ENCODE data around the gene GGTA1. TPM values are rescaled to one million over a fixed set of nuclear protein-coding genes. Genes with fewer than 3 reads are reported as not detected.

The GGTA1 gene
- total and polyA plus RNA-seq, 4 donors: 17.6 to 239 (median 70.4) TPM

DNA sequence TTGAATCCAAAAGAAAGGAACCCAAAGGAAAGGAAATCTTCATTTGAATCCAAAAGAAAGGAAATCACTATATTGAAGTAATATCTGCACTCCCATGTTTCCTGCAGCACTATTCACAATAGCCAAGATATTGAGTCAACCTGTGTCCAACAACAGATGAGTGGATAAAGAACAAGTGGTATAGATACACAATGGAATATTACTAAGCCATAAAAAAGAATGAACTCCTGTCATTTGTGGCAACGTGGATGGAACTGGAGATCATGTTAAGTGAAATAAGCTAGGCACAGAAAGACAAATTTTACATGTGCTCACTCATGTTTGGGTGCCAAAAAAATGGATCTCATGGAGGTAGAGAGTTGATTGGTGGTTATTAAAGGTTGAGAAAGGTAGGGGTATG is 71.7 kb downstream of the GGTA1 start:
- Histone ChIP-seq H3K36me3 (ENCODE audit: control insufficient read depth in 1 of 2, insufficient read depth in 2 of 2, low read length in 1 of 2) (no peaks in the 10 kb centered on the region), H3K4me3 (ENCODE audit: low read length in 2 of 2) (no peak overlapping the region), H3K27ac (ENCODE audit: low read depth in 1 of 2, low read length in 2 of 2) (no peak overlapping the region), H3K27me3 (ENCODE audit: control insufficient read depth in 1 of 2, insufficient read depth in 2 of 2, low read length in 1 of 2) (no peaks in the 10 kb centered on the region), H3K9me3 (ENCODE audit: control insufficient read depth, low read length) (no peaks in the 10 kb centered on the region), H3K4me1 (ENCODE audit: control insufficient read depth in 1 of 2, insufficient read depth in 2 of 2, low read length in 2 of 2) (no peaks in the 10 kb centered on the region)
- WGBS, 2 donors: 78 to 90% methylated on average over 1 of the region's 1 CpG
- intact Hi-C loops (cut with DNase I): no loop called here
- ATAC-seq (ENCODE audit: low FRiP score) (no peak), DNase-seq (no peak)

GRCh38 chr9:121424024-121424432 is 75.6 kb downstream of the GGTA1 start:
- Histone ChIP-seq H3K27ac (ENCODE audit: low read depth in 1 of 2, low read length in 2 of 2) (no peak overlapping the region), H3K27me3 (ENCODE audit: control insufficient read depth in 1 of 2, insufficient read depth in 2 of 2, low read length in 1 of 2) (no peaks in the 10 kb centered on the region), H3K4me1 (ENCODE audit: control insufficient read depth in 1 of 2, insufficient read depth in 2 of 2, low read length in 2 of 2) (no peaks in the 10 kb centered on the region), H3K9me3 (ENCODE audit: control insufficient read depth, low read length) (no peaks in the 10 kb centered on the region), H3K36me3 (ENCODE audit: control insufficient read depth in 1 of 2, insufficient read depth in 2 of 2, low read length in 1 of 2) (no peaks in the 10 kb centered on the region), H3K4me3 (ENCODE audit: low read length in 2 of 2) (no peak overlapping the region)
- ATAC-seq (ENCODE audit: low FRiP score) (no peak), DNase-seq (no peak)
- 96 to 99% methylated on average over 1 of the region's 1 CpG for WGBS, 2 donors
- intact Hi-C loops (cut with DNase I): no loop called here

- Histone ChIP-seq H3K27me3 (ENCODE audit: control insufficient read depth in 1 of 2, insufficient read depth in 2 of 2, low read length in 1 of 2) (no peaks in the 10 kb centered on the region), H3K9me3 (ENCODE audit: control insufficient read depth, low read length) (no peaks in the 10 kb centered on the region), H3K4me1 (ENCODE audit: control insufficient read depth in 1 of 2, insufficient read depth in 2 of 2, low read length in 2 of 2) (no peaks in the 10 kb centered on the region), H3K36me3 (ENCODE audit: control insufficient read depth in 1 of 2, insufficient read depth in 2 of 2, low read length in 1 of 2) (no peaks in the 10 kb centered on the region), H3K4me3 (ENCODE audit: low read length in 2 of 2) (no peak overlapping the region), H3K27ac (ENCODE audit: low read depth in 1 of 2, low read length in 2 of 2) (no peak overlapping the region)
- DNase-seq: no peak
- intact Hi-C loops (cut with DNase I): no loop called here
- no peak for ATAC-seq (ENCODE audit: low FRiP score)
- WGBS, 2 donors: 87 to 94% methylated on average over 3 of the region's 3 CpGs
These were observed 87.7 kb downstream of the GGTA1 start for GRCh38 chr9:121411993-121412392.

DNA sequence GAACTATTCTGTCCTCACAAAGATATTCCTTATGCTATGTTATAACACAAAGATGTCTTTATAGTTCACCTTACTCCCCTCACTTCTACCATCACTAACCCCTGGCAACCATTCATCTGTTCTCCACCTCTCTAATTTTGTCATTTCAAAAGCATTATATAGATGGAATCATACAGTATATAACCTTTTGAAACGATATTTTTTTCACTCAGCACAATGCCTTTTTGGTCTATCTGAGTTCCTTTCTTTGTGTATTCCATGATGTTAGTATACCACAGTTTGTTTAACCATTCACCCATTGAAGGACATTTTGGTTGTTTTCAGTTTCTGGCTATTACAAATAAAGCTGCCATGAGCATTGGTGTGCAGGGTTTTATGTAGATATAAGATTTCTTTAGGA is 93.7 kb downstream of the GGTA1 start:
- WGBS, 2 donors: 86 to 97% methylated on average over 1 of the region's 1 CpG
- Histone ChIP-seq H3K4me1 (ENCODE audit: control insufficient read depth in 1 of 2, insufficient read depth in 2 of 2, low read length in 2 of 2) (no peaks in the 10 kb centered on the region), H3K4me3 (ENCODE audit: low read length in 2 of 2) (no peak overlapping the region), H3K36me3 (ENCODE audit: control insufficient read depth in 1 of 2, insufficient read depth in 2 of 2, low read length in 1 of 2) (no peaks in the 10 kb centered on the region), H3K27me3 (ENCODE audit: control insufficient read depth in 1 of 2, insufficient read depth in 2 of 2, low read length in 1 of 2) (no peaks in the 10 kb centered on the region), H3K9me3 (ENCODE audit: control insufficient read depth, low read length) (no peaks in the 10 kb centered on the region), H3K27ac (ENCODE audit: low read depth in 1 of 2, low read length in 2 of 2) (no peak overlapping the region)
- ATAC-seq (ENCODE audit: low FRiP score): no peak
- intact Hi-C loops (cut with DNase I): no loop called here
- no peak for DNase-seq

Other genes with a start within 250 kb of the GGTA1 start
- gene GSN, start 231.7 kb downstream of the GGTA1 start, total RNA-seq: 1,000 to 10,000 TPM in 1 of 2 donors, 100 to 1,000 TPM in 1; 922 to 2,469 TPM
- gene GSN, start 231.7 kb downstream of the GGTA1 start, polyA plus RNA-seq: 1,000 to 10,000 TPM in 1 of 2 donors, 100 to 1,000 TPM in 1; 451 to 1,099 TPM
- gene STOM, start 129.6 kb downstream of the GGTA1 start, total RNA-seq: 100 to 1,000 TPM; 375 to 384 TPM
- gene STOM, start 129.6 kb downstream of the GGTA1 start, polyA plus RNA-seq: 100 to 1,000 TPM in 1 of 2 donors, 10 to 100 TPM in 1; 80.0 to 115 TPM
- 10 to 100 TPM; 70.3 to 75.4 TPM for gene DAB2IP, start 151.8 kb upstream of the GGTA1 start, total RNA-seq
- 10 to 100 TPM; 12.0 to 32.5 TPM for gene DAB2IP, start 151.8 kb upstream of the GGTA1 start, polyA plus RNA-seq

Data from aorta (tissue), 5 donors.